ENCODE results near the gene TAF8.

The TAF8 gene

GRCh38 chr6:42125663-42126062 lies 75.3 kb downstream of the TAF8 start:
- Histone ChIP-seq H3K27ac (replicated peaks) (peak overlapping the region; percentile 40), H3K27me3 (ENCODE audit: insufficient read depth, poor library complexity, severe bottlenecking) (no peaks in the 10 kb centered on the region), H3K4me3 (replicated peaks; ENCODE audit: insufficient read depth, low read length) (no peak overlapping the region)
- no peak for DNase-seq (ENCODE audit: low read depth in 1 of 2, low spot score in 1 of 2)
- TF ChIP-seq POLR2AphosphoS5 (IDR thresholded peaks at IDR 0.05; ENCODE audit: low read depth) (no peak), SPI1 (IDR thresholded peaks at IDR 0.05; ENCODE audit: borderline replicate concordance, low read depth) (no peak), GABPA (IDR thresholded peaks at IDR 0.05; ENCODE audit: low read depth) (no peak), CTCF (IDR thresholded peaks at IDR 0.05; ENCODE audit: insufficient read depth, low read length) (no peak)
- TF ChIP-seq, protein P1, sequence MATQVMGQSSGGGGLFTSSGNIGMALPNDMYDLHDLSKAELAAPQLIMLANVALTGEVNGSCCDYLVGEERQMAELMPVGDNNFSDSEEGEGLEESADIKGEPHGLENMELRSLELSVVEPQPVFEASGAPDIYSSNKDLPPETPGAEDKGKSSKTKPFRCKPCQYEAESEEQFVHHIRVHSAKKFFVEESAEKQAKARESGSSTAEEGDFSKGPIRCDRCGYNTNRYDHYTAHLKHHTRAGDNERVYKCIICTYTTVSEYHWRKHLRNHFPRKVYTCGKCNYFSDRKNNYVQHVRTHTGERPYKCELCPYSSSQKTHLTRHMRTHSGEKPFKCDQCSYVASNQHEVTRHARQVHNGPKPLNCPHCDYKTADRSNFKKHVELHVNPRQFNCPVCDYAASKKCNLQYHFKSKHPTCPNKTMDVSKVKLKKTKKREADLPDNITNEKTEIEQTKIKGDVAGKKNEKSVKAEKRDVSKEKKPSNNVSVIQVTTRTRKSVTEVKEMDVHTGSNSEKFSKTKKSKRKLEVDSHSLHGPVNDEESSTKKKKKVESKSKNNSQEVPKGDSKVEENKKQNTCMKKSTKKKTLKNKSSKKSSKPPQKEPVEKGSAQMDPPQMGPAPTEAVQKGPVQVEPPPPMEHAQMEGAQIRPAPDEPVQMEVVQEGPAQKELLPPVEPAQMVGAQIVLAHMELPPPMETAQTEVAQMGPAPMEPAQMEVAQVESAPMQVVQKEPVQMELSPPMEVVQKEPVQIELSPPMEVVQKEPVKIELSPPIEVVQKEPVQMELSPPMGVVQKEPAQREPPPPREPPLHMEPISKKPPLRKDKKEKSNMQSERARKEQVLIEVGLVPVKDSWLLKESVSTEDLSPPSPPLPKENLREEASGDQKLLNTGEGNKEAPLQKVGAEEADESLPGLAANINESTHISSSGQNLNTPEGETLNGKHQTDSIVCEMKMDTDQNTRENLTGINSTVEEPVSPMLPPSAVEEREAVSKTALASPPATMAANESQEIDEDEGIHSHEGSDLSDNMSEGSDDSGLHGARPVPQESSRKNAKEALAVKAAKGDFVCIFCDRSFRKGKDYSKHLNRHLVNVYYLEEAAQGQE (IDR thresholded peaks at IDR 0.05; ENCODE audit: insufficient replicate concordance, low read depth), result no peak

DNA sequence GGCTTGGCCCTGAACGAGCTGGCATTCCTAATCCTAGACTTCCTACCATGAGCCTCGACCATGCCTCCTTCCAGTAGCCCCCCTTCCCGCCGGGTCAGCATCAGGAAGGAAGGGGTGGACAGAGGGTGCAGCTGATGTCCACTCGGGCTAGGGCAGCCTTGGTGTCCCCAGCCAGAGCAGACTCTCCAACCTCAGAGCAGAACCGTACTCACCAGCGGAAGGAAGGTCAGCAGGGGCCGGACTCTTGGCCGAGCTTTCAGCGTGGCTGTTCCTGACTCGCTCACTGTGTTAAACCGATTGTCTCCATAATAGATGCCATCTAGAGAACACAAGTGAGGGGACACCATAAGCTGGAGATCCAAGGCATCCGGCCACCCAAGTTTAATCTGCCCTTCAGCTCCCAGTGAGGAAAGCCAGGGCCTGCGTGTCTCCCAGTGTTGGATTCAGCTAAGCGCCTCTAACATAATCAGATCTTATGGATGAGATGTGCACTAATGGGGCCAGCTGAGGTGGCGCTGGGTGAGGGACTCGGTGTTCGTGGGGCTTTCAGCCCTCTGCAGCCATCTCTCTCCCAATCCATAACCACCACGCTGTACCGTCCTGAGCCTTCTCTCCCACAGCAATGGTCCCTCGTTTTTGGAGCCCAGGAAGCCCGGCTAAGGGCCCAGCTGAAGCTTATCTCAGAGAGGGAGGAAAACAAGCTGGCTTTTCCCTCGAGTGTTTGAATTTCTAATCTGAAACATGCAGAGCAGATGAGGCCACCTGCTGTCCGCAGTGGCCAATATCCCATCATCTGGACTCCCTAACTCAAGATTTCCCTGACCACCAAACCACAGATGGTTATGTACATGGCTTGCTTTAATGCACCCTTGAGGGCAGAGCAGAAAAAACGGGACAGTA lies 78.4 kb downstream of the TAF8 start:
- no peaks in the 10 kb centered on the region for H3K27me3 ChIP-seq (ENCODE audit: insufficient read depth, poor library complexity, severe bottlenecking)
- no peak for TF ChIP-seq CTCF (IDR thresholded peaks at IDR 0.05; ENCODE audit: insufficient read depth, low read length)
- no peak for TF ChIP-seq GABPA (IDR thresholded peaks at IDR 0.05; ENCODE audit: low read depth)
- TF ChIP-seq, protein P1 (IDR thresholded peaks at IDR 0.05; ENCODE audit: insufficient replicate concordance, low read depth), result no peak
- TF ChIP-seq SPI1 (IDR thresholded peaks at IDR 0.05; ENCODE audit: borderline replicate concordance, low read depth), result no peak
- no peak for TF ChIP-seq POLR2AphosphoS5 (IDR thresholded peaks at IDR 0.05; ENCODE audit: low read depth)
- no peak overlapping the region for H3K27ac ChIP-seq (replicated peaks)
- DNase-seq (ENCODE audit: low read depth in 1 of 2, low spot score in 1 of 2), result no peak
- no peak overlapping the region for H3K4me3 ChIP-seq (replicated peaks; ENCODE audit: insufficient read depth, low read length)

- TF ChIP-seq, protein P1 (IDR thresholded peaks at IDR 0.05; ENCODE audit: insufficient replicate concordance, low read depth), result no peak
- TF ChIP-seq CTCF (IDR thresholded peaks at IDR 0.05; ENCODE audit: insufficient read depth, low read length) (no peak), GABPA (IDR thresholded peaks at IDR 0.05; ENCODE audit: low read depth) (no peak), SPI1 (IDR thresholded peaks at IDR 0.05; ENCODE audit: borderline replicate concordance, low read depth) (no peak), POLR2AphosphoS5 (IDR thresholded peaks at IDR 0.05; ENCODE audit: low read depth) (no peak)
- Histone ChIP-seq H3K4me3 (replicated peaks; ENCODE audit: insufficient read depth, low read length) (no peak overlapping the region), H3K27me3 (ENCODE audit: insufficient read depth, poor library complexity, severe bottlenecking) (no peaks in the 10 kb centered on the region), H3K27ac (replicated peaks) (no peak overlapping the region)
- DNase-seq (ENCODE audit: low read depth in 1 of 2, low spot score in 1 of 2), result no peak
These were observed 79.0 kb downstream of the TAF8 start for GRCh38 chr6:42129360-42129676.
